ENCODE results near the gene ACACB.

The ACACB gene

DNA sequence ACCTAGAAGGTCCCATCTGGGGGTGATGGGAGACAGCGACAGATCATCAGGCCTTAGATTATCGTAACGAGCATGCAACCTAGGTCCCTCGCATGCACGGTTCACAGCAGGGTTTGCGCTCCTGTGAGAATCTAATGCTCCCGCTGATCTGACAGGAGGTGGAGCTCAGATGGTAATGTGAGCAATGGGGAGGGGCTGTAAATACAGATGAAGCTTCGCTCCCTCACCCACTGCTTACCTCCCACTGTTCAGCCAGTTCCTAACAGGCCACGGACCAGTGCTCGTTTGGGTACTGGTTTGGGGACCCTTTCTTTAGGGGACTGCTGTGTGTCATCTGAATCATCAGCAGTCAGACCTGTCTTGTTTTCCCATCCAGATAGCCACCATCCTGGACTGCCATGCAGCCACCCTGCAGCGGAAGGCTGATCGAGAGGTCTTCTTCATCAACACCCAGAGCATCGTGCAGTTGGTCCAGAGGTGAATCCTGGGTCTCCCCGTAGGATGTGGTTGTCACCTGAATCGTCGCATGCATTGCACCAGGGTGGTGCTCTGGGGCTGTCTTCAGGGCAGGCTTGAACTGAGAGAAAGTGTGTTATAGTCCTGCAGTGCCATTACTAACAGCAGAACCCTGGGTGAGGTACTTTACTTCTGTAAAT lies 96.2 kb downstream of the ACACB start:
- Histone ChIP-seq H3K9me3 (ENCODE audit: control insufficient read depth, insufficient read depth, low read length) (no peaks in the 10 kb centered on the region), H3K4me1 (ENCODE audit: insufficient read depth, low read length) (no peaks in the 10 kb centered on the region), H3K36me3 (ENCODE audit: insufficient read depth, low read length) (no peaks in the 10 kb centered on the region), H3K9ac (ENCODE audit: low read depth, low read length) (no peak overlapping the region)

DNA sequence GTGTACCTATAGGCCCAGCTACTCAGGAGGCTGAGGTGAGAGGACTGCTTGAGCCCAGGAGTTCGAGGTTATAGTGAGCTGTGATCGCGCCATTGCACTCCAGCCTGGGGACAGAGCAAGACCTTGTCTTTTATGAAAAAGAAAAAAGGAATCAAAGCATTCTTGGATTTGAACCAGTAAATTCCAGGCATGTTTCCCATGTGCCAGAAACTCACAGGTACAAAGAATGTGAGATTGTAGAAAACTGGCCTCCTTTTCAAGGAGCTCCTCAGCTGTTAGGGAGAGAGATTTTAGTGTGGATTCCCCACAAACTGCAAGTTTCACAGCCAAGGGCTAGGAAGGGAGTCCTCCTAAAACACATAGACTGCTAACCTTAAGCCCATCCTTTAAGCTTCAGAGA lies 97.7 kb downstream of the ACACB start:
- H3K9ac ChIP-seq (ENCODE audit: low read depth, low read length), result no peak overlapping the region
- H3K4me1 ChIP-seq (ENCODE audit: insufficient read depth, low read length), result no peaks in the 10 kb centered on the region
- no peaks in the 10 kb centered on the region for H3K9me3 ChIP-seq (ENCODE audit: control insufficient read depth, insufficient read depth, low read length)
- H3K36me3 ChIP-seq (ENCODE audit: insufficient read depth, low read length), result no peaks in the 10 kb centered on the region

DNA sequence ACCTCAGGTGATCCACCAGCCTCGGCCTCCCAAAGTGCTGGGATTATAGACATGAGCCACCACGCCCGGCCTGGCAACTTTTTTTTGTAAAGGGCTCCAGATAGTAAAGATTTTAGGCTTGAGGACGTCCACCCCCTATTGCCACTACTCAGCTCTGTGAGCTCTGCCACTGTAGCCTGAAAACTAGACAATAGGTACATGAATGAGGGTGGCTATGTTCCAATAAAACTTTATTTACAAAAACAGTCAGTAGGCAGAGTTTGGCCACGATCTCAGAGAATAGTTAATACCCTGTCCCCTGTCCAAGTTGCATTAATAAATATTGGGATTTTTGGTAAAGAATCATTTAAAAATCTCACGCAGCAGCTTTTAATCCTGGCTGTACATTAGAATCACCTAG lies 102.6 kb downstream of the ACACB start:
- no peak overlapping the region for H3K9ac ChIP-seq (ENCODE audit: low read depth, low read length)
- no peaks in the 10 kb centered on the region for H3K9me3 ChIP-seq (ENCODE audit: control insufficient read depth, insufficient read depth, low read length)
- no peaks in the 10 kb centered on the region for H3K4me1 ChIP-seq (ENCODE audit: insufficient read depth, low read length)
- H3K36me3 ChIP-seq (ENCODE audit: insufficient read depth, low read length), result no peaks in the 10 kb centered on the region

DNA sequence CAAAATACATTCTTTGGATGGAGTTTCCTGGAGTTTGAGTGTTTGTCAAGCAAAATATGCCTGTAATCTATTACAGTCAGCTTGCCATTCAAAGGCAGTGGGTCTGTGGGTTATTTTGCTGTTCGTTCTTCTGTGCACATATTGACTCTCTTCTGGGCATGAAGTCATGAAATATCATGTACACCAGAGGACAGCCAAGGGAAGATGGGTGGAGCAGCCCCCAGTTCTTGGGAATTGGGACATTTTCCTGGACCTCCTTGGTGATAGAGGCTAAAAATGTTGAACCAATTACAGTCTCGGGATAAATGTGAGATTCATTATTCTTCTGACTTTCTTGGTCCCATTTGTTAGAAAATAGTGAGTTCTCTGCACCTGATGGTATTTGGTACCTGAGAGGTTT lies 103.6 kb downstream of the ACACB start:
- H3K4me1 ChIP-seq (ENCODE audit: insufficient read depth, low read length), result no peaks in the 10 kb centered on the region
- no peaks in the 10 kb centered on the region for H3K36me3 ChIP-seq (ENCODE audit: insufficient read depth, low read length)
- H3K9ac ChIP-seq (ENCODE audit: low read depth, low read length), result no peak overlapping the region
- H3K9me3 ChIP-seq (ENCODE audit: control insufficient read depth, insufficient read depth, low read length), result no peaks in the 10 kb centered on the region

DNA sequence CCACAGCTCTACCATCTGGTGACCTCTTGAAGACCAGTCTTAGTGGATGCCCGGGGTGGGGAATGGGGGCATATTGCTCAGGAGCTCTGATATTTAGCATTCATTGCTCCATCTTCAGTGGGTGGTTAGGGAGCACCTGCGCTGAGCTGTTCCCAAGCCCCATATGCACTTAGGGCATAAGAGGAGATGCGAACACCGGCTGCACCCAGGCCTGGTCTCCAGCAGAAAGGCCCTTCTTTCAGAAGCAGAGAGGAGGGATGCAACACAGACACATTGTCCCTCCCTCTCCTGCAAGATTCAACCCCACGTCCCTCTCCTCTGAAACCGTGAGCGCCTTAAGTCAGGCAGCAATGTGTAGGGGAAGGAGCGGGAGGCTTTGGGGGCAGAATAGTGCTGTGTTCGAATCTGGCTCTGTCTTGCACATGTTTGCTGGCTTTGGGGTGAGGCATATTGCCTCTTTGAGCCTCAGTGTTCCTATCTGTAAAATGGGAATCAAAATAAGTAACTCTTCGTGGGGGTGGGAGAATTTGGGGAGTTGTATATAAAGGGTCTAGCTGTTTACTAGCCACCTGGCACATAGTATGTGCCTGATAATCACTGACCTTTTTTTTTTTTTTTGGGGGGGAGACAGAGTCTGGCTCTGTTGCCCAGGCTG lies 105.0 kb downstream of the ACACB start:
- no peak overlapping the region for H3K9ac ChIP-seq (ENCODE audit: low read depth, low read length)
- H3K36me3 ChIP-seq (ENCODE audit: insufficient read depth, low read length), result no peaks in the 10 kb centered on the region
- H3K4me1 ChIP-seq (ENCODE audit: insufficient read depth, low read length), result no peaks in the 10 kb centered on the region

DNA sequence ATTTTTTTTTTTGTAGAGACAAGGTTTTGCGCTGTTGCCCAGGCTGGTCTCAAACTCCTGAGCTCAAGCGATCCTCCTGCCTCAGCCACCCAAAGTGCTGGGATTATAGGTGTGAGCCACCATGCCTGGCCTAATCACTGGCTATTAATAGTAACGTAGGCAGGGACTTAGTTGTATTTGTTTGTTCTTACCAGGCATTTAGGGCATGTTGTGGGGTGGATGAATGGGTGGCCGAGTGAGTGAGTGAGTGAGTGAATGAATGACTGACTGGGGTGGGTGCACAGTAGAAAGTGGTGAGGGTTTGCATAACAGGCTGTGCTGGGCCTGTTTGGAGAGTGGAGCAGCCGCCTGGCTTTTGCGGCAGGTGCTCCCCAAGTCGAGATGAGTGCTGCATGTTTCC lies 105.7 kb downstream of the ACACB start:
- no peak overlapping the region for H3K9ac ChIP-seq (ENCODE audit: low read depth, low read length)
- no peaks in the 10 kb centered on the region for H3K36me3 ChIP-seq (ENCODE audit: insufficient read depth, low read length)
- H3K9me3 ChIP-seq (ENCODE audit: control insufficient read depth, insufficient read depth, low read length), result no peaks in the 10 kb centered on the region
- no peaks in the 10 kb centered on the region for H3K4me1 ChIP-seq (ENCODE audit: insufficient read depth, low read length)

More for the DNA sequence above, 105.0 kb downstream of the ACACB start:
- no peaks in the 10 kb centered on the region for H3K9me3 ChIP-seq (ENCODE audit: control insufficient read depth, insufficient read depth, low read length)

DNA sequence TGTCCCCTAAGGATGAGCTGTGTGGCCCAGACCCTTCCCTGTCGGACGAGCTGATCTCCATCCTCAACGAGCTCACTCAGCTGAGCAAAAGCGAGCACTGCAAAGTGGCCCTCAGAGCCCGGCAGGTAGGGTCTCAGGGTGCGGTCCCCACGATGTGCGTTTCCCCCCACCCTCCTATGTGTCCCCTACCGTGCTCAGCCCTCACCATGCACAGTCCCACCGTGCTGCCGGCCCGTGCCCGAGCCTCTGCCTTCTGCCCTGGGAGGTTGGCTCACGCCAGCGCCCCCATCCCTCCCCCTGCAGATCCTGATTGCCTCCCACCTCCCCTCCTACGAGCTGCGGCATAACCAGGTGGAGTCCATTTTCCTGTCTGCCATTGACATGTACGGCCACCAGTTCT lies 106.1 kb downstream of the ACACB start:
- H3K9ac ChIP-seq (ENCODE audit: low read depth, low read length), result no peak overlapping the region
- H3K9me3 ChIP-seq (ENCODE audit: control insufficient read depth, insufficient read depth, low read length), result no peaks in the 10 kb centered on the region
- H3K36me3 ChIP-seq (ENCODE audit: insufficient read depth, low read length), result no peaks in the 10 kb centered on the region
- no peaks in the 10 kb centered on the region for H3K4me1 ChIP-seq (ENCODE audit: insufficient read depth, low read length)

DNA sequence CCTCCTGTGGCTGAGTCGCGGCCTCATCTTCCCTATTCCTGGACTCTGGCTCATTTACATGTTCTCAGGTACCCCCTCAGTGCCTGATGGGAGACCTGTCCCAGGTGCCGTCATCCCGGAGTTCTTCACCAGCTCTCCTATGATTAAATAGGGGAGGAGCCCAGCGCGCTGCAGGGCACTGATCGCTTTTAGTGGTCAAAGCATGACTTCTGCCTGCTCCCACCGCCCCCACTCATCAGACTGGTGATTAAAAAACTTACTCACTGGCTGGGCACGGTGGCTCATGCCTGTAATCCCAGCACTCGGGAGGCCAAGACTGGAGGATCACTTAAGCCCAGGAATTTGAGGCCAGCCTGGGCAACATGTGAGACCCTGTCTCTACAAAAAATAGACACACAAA lies 106.8 kb downstream of the ACACB start:
- no peaks in the 10 kb centered on the region for H3K9me3 ChIP-seq (ENCODE audit: control insufficient read depth, insufficient read depth, low read length)
- no peaks in the 10 kb centered on the region for H3K4me1 ChIP-seq (ENCODE audit: insufficient read depth, low read length)
- no peak overlapping the region for H3K9ac ChIP-seq (ENCODE audit: low read depth, low read length)
- H3K36me3 ChIP-seq (ENCODE audit: insufficient read depth, low read length), result no peaks in the 10 kb centered on the region

DNA sequence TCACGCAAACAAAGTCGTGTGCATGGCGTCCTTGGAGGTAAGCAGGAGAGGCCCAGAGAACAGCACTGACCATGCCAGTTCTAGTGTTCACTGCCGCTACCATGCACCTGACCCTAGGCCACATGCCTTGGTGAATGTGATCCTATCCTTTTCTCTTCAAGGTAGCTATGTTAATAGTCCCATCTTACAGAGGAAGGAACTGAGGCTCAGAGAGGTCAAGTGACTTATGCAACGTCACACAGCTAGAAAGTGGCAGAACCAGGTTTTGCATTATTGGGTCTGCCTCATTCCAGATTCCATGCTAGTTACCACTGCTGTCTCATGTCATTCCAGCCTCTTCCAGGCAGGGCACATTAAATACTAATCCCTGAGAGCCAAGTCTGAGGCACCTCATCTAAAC lies 107.5 kb downstream of the ACACB start:
- no peaks in the 10 kb centered on the region for H3K9me3 ChIP-seq (ENCODE audit: control insufficient read depth, insufficient read depth, low read length)
- H3K4me1 ChIP-seq (ENCODE audit: insufficient read depth, low read length), result no peaks in the 10 kb centered on the region
- no peaks in the 10 kb centered on the region for H3K36me3 ChIP-seq (ENCODE audit: insufficient read depth, low read length)
- H3K9ac ChIP-seq (ENCODE audit: low read depth, low read length), result no peak overlapping the region

DNA sequence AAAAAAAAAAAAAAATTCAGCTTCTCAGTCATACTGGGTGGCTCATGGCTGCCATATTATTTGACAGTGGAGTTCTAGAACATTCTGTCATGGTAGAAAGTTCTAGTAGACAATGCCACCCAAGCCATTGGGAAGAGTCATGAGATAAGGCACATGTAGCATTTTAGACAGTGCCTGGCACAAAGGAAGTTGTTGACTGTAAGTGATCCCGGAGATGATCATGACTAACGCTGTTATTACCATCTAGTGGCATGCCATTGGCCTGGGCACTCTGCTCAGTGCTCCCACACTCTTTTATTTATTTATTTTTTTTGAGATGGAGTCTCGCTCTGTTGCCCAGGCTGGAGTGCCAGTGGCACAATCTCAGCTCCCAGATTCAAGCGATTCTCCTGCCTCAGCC lies 112.3 kb downstream of the ACACB start:
- H3K9me3 ChIP-seq (ENCODE audit: control insufficient read depth, insufficient read depth, low read length), result no peaks in the 10 kb centered on the region
- H3K9ac ChIP-seq (ENCODE audit: low read depth, low read length), result no peak overlapping the region
- no peaks in the 10 kb centered on the region for H3K4me1 ChIP-seq (ENCODE audit: insufficient read depth, low read length)
- no peaks in the 10 kb centered on the region for H3K36me3 ChIP-seq (ENCODE audit: insufficient read depth, low read length)

DNA sequence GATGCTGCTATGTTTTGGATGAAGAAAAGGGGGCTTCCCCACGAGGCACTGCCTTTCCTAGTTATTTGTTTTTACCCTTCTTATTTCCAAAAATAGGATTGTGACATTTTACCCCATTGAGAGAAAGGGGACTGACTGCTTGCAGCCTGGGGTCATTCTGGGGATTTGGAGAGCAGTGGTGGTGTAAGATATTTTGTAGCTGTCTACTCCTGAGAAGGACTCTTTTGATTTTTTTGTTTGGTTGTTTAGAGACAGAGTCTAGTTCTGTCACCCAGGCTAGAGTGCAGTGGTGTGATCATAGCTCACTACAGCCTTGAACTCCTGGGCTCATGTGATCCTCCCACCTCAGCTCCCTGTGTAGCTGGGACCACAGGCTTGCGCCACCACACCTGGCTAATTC lies 113.8 kb downstream of the ACACB start:
- H3K4me1 ChIP-seq (ENCODE audit: insufficient read depth, low read length), result no peaks in the 10 kb centered on the region
- H3K36me3 ChIP-seq (ENCODE audit: insufficient read depth, low read length), result no peaks in the 10 kb centered on the region
- H3K9ac ChIP-seq (ENCODE audit: low read depth, low read length), result no peak overlapping the region
- H3K9me3 ChIP-seq (ENCODE audit: control insufficient read depth, insufficient read depth, low read length), result no peaks in the 10 kb centered on the region

DNA sequence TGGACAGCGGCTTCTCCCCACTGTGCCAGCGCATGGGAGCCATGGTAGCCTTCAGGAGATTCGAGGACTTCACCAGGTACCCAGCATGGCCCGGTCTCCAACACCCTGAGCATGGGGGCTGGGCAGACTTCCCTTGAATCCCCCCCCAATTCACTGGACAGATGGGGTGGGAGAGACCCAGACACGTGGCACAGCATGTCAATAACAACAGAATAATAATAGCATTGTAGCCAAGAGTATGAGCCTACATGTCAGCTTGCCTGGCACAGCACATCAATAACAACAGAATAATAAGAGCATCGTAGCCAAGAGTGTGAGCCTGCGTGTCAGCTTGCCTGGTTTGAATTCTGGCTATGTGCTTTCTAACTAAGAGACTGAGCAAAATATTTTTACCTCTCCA lies 116.3 kb downstream of the ACACB start:
- Histone ChIP-seq H3K4me1 (ENCODE audit: insufficient read depth, low read length) (no peaks in the 10 kb centered on the region), H3K36me3 (ENCODE audit: insufficient read depth, low read length) (no peaks in the 10 kb centered on the region), H3K9me3 (ENCODE audit: control insufficient read depth, insufficient read depth, low read length) (no peaks in the 10 kb centered on the region), H3K9ac (ENCODE audit: low read depth, low read length) (no peak overlapping the region)

DNA sequence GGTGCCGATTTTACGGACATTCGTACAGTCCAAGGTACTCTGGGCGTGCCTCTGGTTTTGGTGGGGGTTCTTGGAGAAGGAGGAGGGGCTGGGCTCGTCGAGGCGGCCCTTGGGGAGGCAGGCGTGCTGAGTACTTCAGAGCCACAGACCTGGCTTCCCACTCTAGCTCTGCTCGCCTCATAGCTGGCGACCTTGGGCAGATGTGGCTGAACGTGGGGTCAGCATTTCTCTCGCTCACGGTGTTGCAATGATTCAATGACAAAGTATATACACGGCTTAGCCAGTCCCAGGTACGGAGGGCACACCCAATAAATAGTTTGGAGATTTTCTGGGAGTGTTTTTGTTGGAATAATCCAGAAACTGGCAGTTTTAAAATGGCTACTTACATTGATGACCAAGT lies 117.6 kb downstream of the ACACB start:
- Histone ChIP-seq H3K9me3 (ENCODE audit: control insufficient read depth, insufficient read depth, low read length) (no peaks in the 10 kb centered on the region), H3K9ac (ENCODE audit: low read depth, low read length) (no peak overlapping the region), H3K4me1 (ENCODE audit: insufficient read depth, low read length) (no peaks in the 10 kb centered on the region), H3K36me3 (ENCODE audit: insufficient read depth, low read length) (no peaks in the 10 kb centered on the region)

DNA sequence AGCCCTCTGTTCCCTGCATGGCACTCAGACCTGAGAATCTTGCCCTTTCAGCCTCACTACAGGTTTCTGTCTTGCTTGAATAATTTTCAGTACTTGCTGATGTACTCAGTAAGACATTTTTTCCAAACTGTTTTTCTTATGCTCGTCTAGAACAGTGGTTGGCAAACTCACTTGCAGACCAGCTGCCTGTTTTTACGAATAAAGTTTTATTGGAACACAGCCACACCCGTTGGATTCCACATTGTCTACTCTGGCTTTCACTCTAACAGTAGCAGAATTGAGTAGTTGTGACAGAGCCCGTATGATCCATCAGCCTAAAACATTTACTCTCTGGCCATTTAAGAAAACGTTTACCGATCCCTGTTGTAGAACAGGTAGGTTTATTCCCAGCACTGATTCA lies 119.9 kb downstream of the ACACB start:
- Histone ChIP-seq H3K36me3 (ENCODE audit: insufficient read depth, low read length) (no peaks in the 10 kb centered on the region), H3K9me3 (ENCODE audit: control insufficient read depth, insufficient read depth, low read length) (no peaks in the 10 kb centered on the region), H3K4me1 (ENCODE audit: insufficient read depth, low read length) (no peaks in the 10 kb centered on the region), H3K9ac (ENCODE audit: low read depth, low read length) (no peak overlapping the region)

DNA sequence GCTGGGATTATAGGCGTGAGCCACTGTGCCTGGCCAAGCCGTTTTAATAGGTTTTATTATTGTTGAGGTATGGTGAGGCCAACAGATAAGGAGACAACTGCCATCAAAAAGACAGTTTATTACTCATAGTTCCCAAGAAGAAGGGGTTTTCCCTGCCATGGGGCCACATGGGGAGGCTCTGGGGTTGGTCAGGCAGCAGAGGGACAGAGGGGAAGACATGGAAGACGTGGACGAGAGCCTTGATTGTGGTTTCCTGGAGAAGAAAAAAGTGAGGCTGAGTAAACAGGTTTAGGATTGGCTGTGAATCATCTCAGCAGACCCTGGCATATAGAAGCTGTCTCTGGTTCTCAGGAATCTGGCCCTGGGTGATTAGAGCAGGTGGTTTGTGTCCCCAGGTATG lies 122.8 kb downstream of the ACACB start:
- Histone ChIP-seq H3K36me3 (ENCODE audit: insufficient read depth, low read length) (no peaks in the 10 kb centered on the region), H3K9me3 (ENCODE audit: control insufficient read depth, insufficient read depth, low read length) (no peaks in the 10 kb centered on the region), H3K4me1 (ENCODE audit: insufficient read depth, low read length) (no peaks in the 10 kb centered on the region), H3K9ac (ENCODE audit: low read depth, low read length) (no peak overlapping the region)

Data from ES-I3 (cell line).